Ammon's horn (tissue), 1 donor: ENCODE data around the gene ZNF544.
A peak's percentile ranks its signal among the peaks of the same experiment; 100 is the strongest.
"Not testable (repeated sequence)": the region's sequence is repeated elsewhere in the genome, so short reads cannot be mapped to it uniquely, and the experiment has no call there.

Experiments
- DNase-seq: peaks from one replicate; pipeline ENCODE4 v3.0.0-alpha.2; 2016; ENCODE audit warnings: low spot score

Gene ZNF544

GRCh38 chr19:58305065-58305931 is 76.6 kb downstream of the ZNF544 start, which contains the start of gene ERVK3-1:
TSS of gene ERVK3-1 (plus strand) at chr19:58305377. CDS start at chr19:58312169, 6,792 bp downstream.
- peak; percentile 99 for DNase-seq

GRCh38 chr19:58305932-58306323 is 77.2 kb downstream of the ZNF544 start:
- DNase-seq = no peak

- DNase-seq = no peak
These were observed 79.0 kb downstream of the ZNF544 start for GRCh38 chr19:58307736-58308135.

- DNase-seq = not testable (repeated sequence)
These were observed 82.0 kb downstream of the ZNF544 start for GRCh38 chr19:58310685-58311084.

- DNase-seq = peak; percentile 59
These were observed 82.7 kb downstream of the ZNF544 start for GRCh38 chr19:58311345-58311865.
